ENCODE data around the gene INSM2.

- TF ChIP-seq EZH2 (IDR thresholded peaks at IDR 0.05; ENCODE audit: borderline replicate concordance) (no peak), CTCF (IDR thresholded peaks at IDR 0.05; ENCODE audit: poor library complexity) (no peak), EZH2phosphoT487 (IDR thresholded peaks at IDR 0.05; ENCODE audit: low read depth, severe bottlenecking, unreplicated experiment) (no peak)
These were observed 30.3 kb upstream of the INSM2 start for GRCh38 chr14:35503646-35504045.
